ENCODE data around the gene INF2.

DNA sequence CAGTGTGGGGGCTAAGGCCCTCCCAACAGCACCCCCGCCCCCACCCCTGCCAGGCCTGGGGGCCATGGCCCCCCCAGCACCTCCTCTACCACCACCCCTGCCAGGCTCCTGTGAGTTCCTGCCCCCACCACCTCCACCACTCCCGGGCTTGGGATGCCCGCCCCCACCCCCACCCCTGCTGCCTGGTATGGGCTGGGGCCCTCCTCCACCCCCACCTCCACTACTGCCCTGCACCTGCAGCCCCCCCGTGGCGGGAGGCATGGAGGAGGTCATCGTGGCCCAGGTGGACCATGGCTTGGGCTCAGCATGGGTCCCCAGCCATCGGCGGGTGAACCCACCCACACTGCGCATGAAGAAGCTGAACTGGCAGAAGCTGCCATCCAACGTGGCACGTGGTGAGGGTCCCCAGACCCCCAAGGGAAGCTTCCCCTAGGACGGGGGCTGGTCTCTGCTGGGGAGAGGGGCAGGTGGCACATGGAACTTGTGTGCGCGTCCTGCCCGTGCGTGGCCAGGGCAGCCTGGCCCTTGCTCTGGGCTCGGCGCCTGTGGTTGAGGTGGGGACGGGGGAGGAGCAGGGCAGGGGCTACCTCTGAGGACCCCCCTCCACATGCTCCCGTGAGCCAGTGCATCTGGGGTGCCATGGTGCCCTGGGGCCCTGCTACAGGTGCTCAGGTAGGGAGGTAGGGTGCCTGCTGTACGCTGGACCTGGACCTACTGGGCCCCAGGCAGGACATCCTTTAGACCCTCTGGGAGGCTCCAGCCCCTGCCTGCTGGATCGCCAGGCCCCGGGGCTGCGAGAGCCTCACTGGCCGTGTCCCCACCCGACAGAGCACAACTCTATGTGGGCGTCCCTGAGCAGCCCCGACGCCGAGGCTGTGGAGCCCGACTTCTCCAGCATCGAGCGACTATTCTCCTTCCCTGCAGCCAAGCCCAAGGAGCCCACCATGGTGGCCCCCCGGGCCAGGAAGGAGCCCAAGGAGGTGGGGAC is 18.5 kb downstream of the INF2 start:
- no peak for TF ChIP-seq CTCF (IDR thresholded peaks at IDR 0.05)
- TF ChIP-seq ZFX (IDR thresholded peaks at IDR 0.05; ENCODE audit: borderline replicate concordance): no peak
